HG03469 (cell line): ENCODE results near the gene PPARD.
A peak's percentile ranks its signal among the peaks of the same experiment; 100 is the strongest.

ENCODE experiments used
- ATAC-seq: cut with Tn5 transposase; IDR thresholded peaks from one replicate; pipeline ENCODE4 v1.9.1; 2021; ENCODE audit warnings: mild to moderate bottlenecking, moderate library complexity, moderate number of reproducible peaks; ENCODE audit not compliant: unreplicated experiment

The PPARD gene

GRCh38 chr6:35354361-35355135 is 12.2 kb downstream of the PPARD start:
- no peak for ATAC-seq

GRCh38 chr6:35356391-35356790 is 14.0 kb downstream of the PPARD start:
- no peak for ATAC-seq

- ATAC-seq: no peak
These were observed 15.3 kb downstream of the PPARD start for GRCh38 chr6:35357677-35358076.

- no peak for ATAC-seq
These were observed 15.7 kb downstream of the PPARD start for GRCh38 chr6:35358086-35358485.

- ATAC-seq: no peak
These were observed 17.0 kb downstream of the PPARD start for GRCh38 chr6:35359346-35359743.

- no peak for ATAC-seq
These were observed 17.5 kb downstream of the PPARD start for GRCh38 chr6:35359744-35360348.

- ATAC-seq: no peak
These were observed 18.2 kb downstream of the PPARD start for GRCh38 chr6:35360349-35361138.

- no peak for ATAC-seq
These were observed 19.8 kb downstream of the PPARD start for GRCh38 chr6:35362200-35362599.

GRCh38 chr6:35363293-35363750 is 21.0 kb downstream of the PPARD start:
- no peak for ATAC-seq

- no peak for ATAC-seq
These were observed 23.3 kb downstream of the PPARD start for GRCh38 chr6:35365594-35366203.

- ATAC-seq: no peak
These were observed 23.8 kb downstream of the PPARD start for GRCh38 chr6:35366204-35366596.

GRCh38 chr6:35367646-35368037 is 25.3 kb downstream of the PPARD start:
- no peak for ATAC-seq

- no peak for ATAC-seq
These were observed 25.9 kb downstream of the PPARD start for GRCh38 chr6:35368038-35368887.

- peak; percentile 45 for ATAC-seq
These were observed 27.9 kb downstream of the PPARD start for GRCh38 chr6:35370124-35370741.

GRCh38 chr6:35370785-35371493 is 28.6 kb downstream of the PPARD start:
- ATAC-seq: no peak

- ATAC-seq: no peak
These were observed 29.3 kb downstream of the PPARD start for GRCh38 chr6:35371494-35372262.

GRCh38 chr6:35372633-35373032 is 30.3 kb downstream of the PPARD start:
- no peak for ATAC-seq

GRCh38 chr6:35376281-35376680 is 33.9 kb downstream of the PPARD start:
- no peak for ATAC-seq

- no peak for ATAC-seq
These were observed 34.6 kb downstream of the PPARD start for GRCh38 chr6:35377002-35377401.
